Nephron (organoid): ENCODE results near the gene KRT36.

Experiments used
- H3K27ac Mint-ChIP-seq, 3 experiments: 2 replicates each; pipeline ENCODE4 v1.8.0; 2020; ENCODE audit warnings: mixed read lengths in 3 of 3, mild to moderate bottlenecking in 2 of 3, moderate library complexity in 1 of 3
- H3K27me3 Mint-ChIP-seq: 2 replicates; pipeline ENCODE4 v1.8.0; 2021; ENCODE audit warnings: low read depth, mild to moderate bottlenecking, moderate library complexity, mixed read lengths
- H3K36me3 Mint-ChIP-seq: 2 replicates; pipeline ENCODE4 v1.8.0; 2020; ENCODE audit warnings: low read depth, mixed read lengths
- H3K4me1 Mint-ChIP-seq: 2 replicates; pipeline ENCODE4 v1.8.0; 2020; ENCODE audit warnings: mixed read lengths
- H3K4me3 Mint-ChIP-seq, 3 experiments: 2 replicates each; pipeline ENCODE4 v1.8.0; 2020; ENCODE audit warnings: mild to moderate bottlenecking in 3 of 3, mixed read lengths in 3 of 3, moderate library complexity in 2 of 3
- H3K9me3 Mint-ChIP-seq: 2 replicates; pipeline ENCODE4 v1.8.0; 2020; ENCODE audit warnings: mixed read lengths
- CTCF ChIP-seq, 3 experiments: fragments of 200-600 bp; sonication (generic); IDR thresholded peaks; one replicate each; pipeline ENCODE4 v1.5.0; 2021; ENCODE audit warnings: antibody characterized with exemption in 3 of 3; ENCODE audit not compliant: unreplicated experiment in 3 of 3

Gene KRT36

GRCh38 chr17:41494524-41494923 lies 4.8 kb upstream of the KRT36 start:
- no peak overlapping the region for H3K4me3 Mint-ChIP-seq
- no peak overlapping the region for H3K27ac Mint-ChIP-seq
- no peaks in the 10 kb centered on the region for H3K9me3 Mint-ChIP-seq
- H3K36me3 Mint-ChIP-seq, result no peaks in the 10 kb centered on the region
- H3K27me3 Mint-ChIP-seq, result peaks cover 19% of the 10 kb centered on the region
- TF ChIP-seq CTCF (IDR thresholded peaks at IDR 0.05; ENCODE audit: unreplicated experiment in 3 of 3), result no peak
- peaks cover 36% of the 10 kb centered on the region for H3K4me1 Mint-ChIP-seq

GRCh38 chr17:41492771-41493170 lies 3.1 kb upstream of the KRT36 start:
- H3K9me3 Mint-ChIP-seq, result no peaks in the 10 kb centered on the region
- peaks cover 16% of the 10 kb centered on the region for H3K27me3 Mint-ChIP-seq
- H3K27ac Mint-ChIP-seq, result peak overlapping the region; percentile 46 to 82 (median 50)
- TF ChIP-seq CTCF (IDR thresholded peaks at IDR 0.05; ENCODE audit: unreplicated experiment in 3 of 3), result no peak
- H3K36me3 Mint-ChIP-seq, result no peaks in the 10 kb centered on the region
- H3K4me3 Mint-ChIP-seq, result no peak overlapping the region
- peaks cover 36% of the 10 kb centered on the region for H3K4me1 Mint-ChIP-seq

- Mint-ChIP-seq H3K9me3 (no peaks in the 10 kb centered on the region), H3K27ac (peak overlapping the region; percentile 21 to 78 (median 50)), H3K4me3 (no peak overlapping the region), H3K27me3 (peaks cover 16% of the 10 kb centered on the region), H3K36me3 (no peaks in the 10 kb centered on the region), H3K4me1 (peaks cover 36% of the 10 kb centered on the region)
- no peak for TF ChIP-seq CTCF (IDR thresholded peaks at IDR 0.05; ENCODE audit: unreplicated experiment in 3 of 3)
Observed at GRCh38 chr17:41492351-41492750, 2.6 kb upstream of the KRT36 start.

GRCh38 chr17:41491476-41491875 lies 1.8 kb upstream of the KRT36 start:
- H3K4me3 Mint-ChIP-seq, result no peak overlapping the region
- H3K4me1 Mint-ChIP-seq, result peaks cover 35% of the 10 kb centered on the region
- H3K27me3 Mint-ChIP-seq, result peaks cover 16% of the 10 kb centered on the region
- H3K36me3 Mint-ChIP-seq, result no peaks in the 10 kb centered on the region
- no peak for TF ChIP-seq CTCF (IDR thresholded peaks at IDR 0.05; ENCODE audit: unreplicated experiment in 3 of 3)
- H3K27ac Mint-ChIP-seq, result no peak overlapping the region
- H3K9me3 Mint-ChIP-seq, result no peaks in the 10 kb centered on the region

- Mint-ChIP-seq H3K36me3 (no peaks in the 10 kb centered on the region), H3K27me3 (peaks cover 25% of the 10 kb centered on the region), H3K4me3 (no peak overlapping the region), H3K27ac (no peak overlapping the region), H3K9me3 (no peaks in the 10 kb centered on the region), H3K4me1 (peaks cover 28% of the 10 kb centered on the region)
- TF ChIP-seq CTCF (IDR thresholded peaks at IDR 0.05; ENCODE audit: unreplicated experiment in 3 of 3), result no peak
Observed at GRCh38 chr17:41490000-41490990, 585 bp upstream of the KRT36 start.
